Fibroblast of pulmonary artery (primary cell): ENCODE measurements around the gene RALGPS1.

ENCODE experiments used
- DNase-seq: peaks from one replicate; pipeline ENCODE4 v3.0.0-alpha.2; 2010; ENCODE audit warnings: low read depth
- H3K4me3 ChIP-seq: replicated peaks from 2 replicates; pipeline ENCODE4 v1.5.1; 2011; ENCODE audit warnings: low read depth, mild to moderate bottlenecking, control low read depth, low read length, moderate library complexity
- TF ChIP-seq, protein P1 (sequence below): IDR thresholded peaks from 2 replicates; pipeline ENCODE4 v1.5.1; 2011; ENCODE audit warnings: mild to moderate bottlenecking, control low read depth, low read length, inconsistent platforms; ENCODE audit errors: missing control alignments

The RALGPS1 gene

DNA sequence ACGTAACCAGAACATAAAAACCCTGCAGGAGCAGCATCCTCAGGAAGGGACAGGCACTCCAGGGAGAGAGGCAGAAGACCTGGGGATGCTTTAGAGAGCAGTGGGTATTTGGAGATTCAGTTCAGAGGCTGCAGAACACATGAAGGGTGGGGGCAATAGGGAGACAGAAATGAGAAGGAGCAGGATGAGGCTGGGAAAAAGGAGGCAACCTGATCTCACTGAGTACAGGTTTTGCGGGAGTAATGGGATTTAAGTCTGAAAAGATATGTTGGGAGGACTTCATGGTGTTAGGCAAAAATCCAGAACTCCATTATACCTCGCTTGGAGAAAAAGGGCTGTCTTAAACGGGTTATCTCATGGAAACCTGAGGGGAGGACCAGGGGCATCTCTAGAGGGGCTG, 308.7 kb downstream of the RALGPS1 start:
- TF ChIP-seq, protein P1, sequence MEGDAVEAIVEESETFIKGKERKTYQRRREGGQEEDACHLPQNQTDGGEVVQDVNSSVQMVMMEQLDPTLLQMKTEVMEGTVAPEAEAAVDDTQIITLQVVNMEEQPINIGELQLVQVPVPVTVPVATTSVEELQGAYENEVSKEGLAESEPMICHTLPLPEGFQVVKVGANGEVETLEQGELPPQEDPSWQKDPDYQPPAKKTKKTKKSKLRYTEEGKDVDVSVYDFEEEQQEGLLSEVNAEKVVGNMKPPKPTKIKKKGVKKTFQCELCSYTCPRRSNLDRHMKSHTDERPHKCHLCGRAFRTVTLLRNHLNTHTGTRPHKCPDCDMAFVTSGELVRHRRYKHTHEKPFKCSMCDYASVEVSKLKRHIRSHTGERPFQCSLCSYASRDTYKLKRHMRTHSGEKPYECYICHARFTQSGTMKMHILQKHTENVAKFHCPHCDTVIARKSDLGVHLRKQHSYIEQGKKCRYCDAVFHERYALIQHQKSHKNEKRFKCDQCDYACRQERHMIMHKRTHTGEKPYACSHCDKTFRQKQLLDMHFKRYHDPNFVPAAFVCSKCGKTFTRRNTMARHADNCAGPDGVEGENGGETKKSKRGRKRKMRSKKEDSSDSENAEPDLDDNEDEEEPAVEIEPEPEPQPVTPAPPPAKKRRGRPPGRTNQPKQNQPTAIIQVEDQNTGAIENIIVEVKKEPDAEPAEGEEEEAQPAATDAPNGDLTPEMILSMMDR: no peak
- no peak for DNase-seq
- H3K4me3 ChIP-seq: no peak overlapping the region

DNA sequence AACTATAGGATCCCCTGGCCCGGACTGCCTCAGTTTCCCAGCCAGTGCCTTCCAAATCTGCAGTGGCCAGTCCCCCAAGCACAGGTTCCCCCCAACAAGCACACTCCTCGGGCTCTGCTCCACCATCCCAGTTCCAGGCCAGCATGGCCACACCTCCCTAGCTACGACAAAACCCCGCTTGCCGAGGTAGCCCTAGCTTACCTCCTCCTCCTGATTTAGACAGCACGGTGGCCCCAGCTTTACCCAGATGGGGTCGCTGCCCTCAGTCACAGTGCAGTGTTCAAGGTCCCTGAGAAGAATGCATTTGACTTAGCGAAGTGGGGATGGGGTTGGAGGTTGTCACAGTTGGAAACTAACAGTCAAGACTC, 309.2 kb downstream of the RALGPS1 start:
- no peak for DNase-seq
- TF ChIP-seq, protein P1: no peak
- H3K4me3 ChIP-seq: no peak overlapping the region

DNA sequence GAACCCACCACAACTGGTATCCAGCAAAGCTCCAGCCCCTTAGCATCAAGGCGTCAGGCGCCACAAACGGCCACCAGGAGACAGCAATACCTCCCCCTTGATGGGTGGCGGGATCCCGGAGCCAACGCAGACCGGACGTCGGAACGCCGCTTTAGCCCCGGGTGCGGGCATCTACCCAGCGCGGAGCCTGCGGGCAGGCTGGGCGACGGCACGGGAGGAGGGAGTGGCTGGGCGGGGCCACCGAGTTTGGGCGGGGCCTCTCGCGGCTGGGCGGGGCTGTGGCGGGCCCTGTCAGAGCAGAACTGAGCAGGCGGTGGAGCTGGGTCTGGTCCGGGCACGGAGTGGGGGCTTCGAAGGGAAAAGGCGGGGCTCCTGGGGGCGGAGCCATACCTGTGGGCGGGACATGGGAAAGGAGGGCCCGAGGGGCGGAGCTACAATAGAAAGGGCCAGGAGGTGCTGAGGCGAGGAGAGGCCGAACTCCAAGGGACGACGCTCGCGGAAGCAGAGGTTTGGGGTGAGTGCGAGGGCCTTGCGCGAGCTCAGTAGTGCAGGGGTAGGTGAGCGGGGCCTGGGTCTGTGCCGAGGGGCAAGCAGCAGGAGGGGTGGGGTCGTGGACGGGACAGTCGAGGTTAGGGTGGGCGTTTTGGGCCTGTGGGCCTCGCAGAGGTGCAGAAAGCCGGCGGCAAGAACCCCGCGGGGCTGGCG, 309.7 kb downstream of the RALGPS1 start:
- peak; percentile 80 for DNase-seq

DNA sequence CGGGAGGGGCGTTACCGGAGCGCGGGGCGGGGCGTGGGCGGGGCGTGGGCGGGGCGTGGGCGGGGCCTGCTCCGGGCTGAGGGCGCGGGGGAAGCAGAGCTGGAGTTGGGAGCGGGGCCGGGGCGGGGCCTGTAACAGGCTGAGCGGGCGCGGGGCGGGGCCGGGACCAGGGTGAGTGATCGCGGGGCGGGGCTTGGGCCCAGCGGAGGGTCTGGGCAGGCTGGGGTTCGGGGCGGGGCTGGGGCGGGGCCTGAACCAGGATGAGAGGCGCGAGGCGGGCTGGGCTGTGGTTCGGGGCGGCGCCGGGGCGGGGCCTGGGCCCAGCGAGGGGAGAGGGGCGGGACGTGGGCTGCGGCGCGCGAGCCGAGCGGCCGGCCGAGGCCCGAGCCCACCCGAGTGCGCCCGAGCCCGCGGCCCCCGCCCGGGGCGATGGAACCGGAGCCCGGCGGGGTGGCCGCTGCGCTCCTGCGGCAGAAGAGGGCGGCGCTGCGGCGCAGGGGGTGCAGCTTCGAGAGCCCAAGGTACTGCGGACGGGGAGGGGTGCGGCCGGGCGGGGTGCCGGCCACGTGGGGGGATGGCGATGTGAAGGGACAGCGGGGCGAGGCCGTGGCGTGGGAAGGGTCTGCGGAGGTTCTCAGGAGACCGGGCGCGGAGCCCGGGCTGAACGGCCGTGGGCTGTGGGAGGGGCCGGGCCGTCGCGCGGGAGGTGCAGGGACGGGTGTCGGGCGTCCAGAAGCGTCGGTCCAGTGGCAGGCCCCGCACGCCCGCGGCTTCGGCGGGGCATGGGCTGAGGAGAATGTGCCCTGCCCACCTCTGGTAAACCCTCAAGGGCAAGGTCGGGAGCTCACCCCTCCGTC, 310.5 kb downstream of the RALGPS1 start:
- DNase-seq: peak; percentile 89
- TF ChIP-seq, protein P1: no peak
- H3K4me3 ChIP-seq: peak overlapping the region; percentile 58

More for the DNA sequence above, 309.7 kb downstream of the RALGPS1 start:
- peak overlapping the region; percentile 58 for H3K4me3 ChIP-seq
- TF ChIP-seq, protein P1: peak; percentile 17

DNA sequence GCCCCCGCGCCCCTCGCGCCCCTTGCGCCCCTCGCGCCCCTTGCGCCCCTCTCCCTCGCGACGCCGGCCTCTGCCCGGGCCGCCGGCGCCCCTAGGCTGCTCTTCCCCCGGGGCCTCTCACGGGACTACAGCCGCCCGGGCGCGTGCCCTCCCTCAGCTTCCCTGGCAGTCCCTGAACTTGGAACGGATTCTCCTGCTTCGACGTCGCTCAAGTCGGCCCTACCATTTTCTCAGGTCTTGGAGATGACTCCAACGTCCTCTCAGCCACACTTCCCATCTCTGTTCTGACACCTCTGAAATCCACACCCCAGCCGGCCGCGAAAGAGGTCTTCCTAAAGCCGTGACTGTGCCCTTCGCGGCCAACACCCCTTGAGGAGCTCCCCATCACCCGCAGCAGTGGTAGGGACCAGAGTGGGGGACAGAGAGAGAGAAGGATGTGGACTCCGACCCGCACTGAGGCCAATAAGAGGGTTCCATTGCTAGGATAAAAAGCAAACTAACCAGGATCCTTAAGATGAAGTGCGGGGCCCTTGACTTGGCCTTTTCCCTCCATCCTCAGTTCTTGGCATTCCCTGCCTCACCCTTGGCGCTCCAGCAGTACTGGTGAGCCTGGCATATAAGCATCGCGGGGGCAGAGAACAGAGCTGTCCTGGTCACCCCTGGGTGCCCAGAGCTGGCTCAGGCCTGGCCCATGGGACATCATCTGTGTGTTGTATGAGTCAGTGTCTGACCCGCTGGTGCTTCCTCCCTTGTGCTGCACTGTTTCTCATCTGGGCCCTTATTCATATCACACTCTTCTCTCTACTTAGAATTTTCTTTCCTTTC, 311.4 kb downstream of the RALGPS1 start:
- DNase-seq: no peak
- no peak overlapping the region for H3K4me3 ChIP-seq
- TF ChIP-seq, protein P1: no peak

DNA sequence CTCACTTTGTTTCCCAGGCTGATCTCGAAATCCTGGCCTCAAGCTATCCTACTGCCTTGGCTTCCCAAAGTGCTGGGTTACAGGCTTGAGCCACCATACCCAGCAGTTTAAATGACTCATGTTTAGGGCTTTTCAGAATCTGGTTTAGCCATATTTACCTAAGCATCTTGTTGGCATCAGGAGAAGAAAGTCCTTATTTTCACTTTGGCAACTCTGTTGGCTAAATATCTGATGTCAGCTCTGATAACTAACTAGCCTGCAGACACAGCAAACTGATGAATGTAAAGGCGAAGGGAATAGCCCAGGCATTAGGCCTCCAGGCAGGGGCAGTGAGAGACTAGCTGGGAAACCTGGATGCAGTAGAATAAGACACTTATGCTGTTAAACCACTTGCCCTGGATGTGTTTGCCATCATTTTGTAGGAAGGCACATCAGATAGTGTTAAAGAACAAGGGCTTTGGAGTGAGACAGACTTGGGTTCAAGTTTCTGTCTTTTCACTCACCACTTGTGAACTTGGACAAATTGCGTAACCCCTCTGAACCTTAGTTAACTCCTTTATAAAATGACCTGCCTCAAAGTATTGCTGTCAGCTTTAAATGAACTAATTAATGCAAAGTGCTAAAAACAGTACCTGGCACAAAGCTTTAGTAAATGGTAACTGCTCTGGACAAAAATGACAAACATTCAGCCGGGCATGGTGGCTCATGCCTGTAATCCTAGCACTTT, 315.3 kb downstream of the RALGPS1 start:
- no peak overlapping the region for H3K4me3 ChIP-seq
- TF ChIP-seq, protein P1: no peak
- DNase-seq: no peak
